ENCODE results near the gene CLDN7.
"Not testable (repeated sequence)": the region's sequence is repeated elsewhere in the genome, so short reads cannot be mapped to it uniquely, and the experiment has no call there.

CLDN7 gene

DNA sequence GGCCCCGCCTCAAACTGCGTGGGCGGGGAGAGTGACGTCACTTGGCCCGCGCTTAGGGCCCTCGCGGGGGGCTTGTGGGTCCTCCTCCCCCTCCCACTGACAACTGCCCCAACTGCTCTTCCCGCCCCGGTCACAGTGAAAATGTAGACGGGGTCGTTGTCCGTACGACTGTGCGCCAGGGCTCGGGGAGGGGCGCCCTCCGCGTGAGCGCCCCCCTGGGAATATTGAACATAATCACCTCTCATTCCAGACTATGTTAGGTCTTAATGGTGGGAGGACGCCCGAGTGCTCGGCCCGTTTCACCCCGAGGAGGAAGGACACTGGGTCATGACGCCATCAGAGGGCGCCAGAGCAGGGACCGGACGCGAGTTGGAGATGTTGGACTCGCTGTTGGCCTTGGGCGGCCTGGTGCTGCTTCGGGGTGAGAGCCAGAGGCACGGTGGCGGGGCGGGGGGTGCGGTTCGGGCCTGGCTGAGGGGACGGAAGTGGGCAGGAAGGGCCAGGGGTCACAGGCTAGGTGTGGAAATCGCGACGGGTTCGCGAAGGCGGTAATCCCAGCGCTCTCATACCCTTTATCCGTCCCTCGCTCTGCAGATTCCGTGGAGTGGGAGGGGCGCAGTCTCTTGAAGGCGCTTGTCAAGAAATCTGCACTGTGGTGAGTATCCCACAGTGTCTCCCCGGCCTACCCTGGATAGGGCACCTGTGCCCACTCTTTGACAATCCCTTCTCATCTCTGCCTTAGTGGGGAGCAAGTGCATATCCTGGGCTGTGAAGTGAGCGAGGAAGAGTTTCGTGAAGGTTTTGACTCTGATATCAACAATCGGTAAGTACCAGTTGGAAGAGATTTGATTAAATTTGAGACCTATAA, 9.9 kb downstream of the CLDN7 start, which contains the start of gene ELP5:
TSS of gene ELP5 (plus strand) at position 40 of the 868 bp plus-strand sequence. CDS start at position 376, 336 bp downstream.
- peak; percentile 96 for DNase-seq

DNA sequence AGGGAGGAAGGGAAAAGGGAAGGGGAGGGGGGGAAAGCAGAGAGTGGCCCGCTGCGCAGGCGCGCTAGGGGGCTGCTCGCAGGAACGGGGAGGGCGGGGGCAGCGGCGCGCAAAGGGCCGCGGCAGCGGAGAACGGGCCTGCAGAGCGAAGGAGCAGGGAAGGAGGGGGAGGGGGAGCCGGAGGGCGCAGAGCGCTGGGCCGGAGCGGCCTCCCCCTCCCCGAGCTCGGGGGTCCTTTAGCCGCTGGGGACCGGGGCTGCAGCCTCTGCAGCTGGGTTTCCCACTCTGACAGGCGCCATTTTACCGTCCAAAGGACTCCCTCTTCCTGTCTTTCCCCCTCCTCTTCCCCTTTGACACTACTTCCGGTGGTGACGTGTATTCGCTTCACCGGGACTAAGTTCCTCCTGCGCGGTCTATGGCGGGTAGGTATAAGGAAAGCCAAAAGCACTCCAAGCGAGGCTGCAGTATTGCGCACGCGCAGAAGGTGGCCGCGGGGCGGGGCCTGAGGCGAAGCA, 10.6 kb downstream of the CLDN7 start, which contains the start of gene CTDNEP1:
TSS of gene CTDNEP1 (minus strand) at position 74 of the 515 bp plus-strand sequence. CDS start 438 bp downstream, outside the sequence.
- peak; percentile 100 for DNase-seq

DNA sequence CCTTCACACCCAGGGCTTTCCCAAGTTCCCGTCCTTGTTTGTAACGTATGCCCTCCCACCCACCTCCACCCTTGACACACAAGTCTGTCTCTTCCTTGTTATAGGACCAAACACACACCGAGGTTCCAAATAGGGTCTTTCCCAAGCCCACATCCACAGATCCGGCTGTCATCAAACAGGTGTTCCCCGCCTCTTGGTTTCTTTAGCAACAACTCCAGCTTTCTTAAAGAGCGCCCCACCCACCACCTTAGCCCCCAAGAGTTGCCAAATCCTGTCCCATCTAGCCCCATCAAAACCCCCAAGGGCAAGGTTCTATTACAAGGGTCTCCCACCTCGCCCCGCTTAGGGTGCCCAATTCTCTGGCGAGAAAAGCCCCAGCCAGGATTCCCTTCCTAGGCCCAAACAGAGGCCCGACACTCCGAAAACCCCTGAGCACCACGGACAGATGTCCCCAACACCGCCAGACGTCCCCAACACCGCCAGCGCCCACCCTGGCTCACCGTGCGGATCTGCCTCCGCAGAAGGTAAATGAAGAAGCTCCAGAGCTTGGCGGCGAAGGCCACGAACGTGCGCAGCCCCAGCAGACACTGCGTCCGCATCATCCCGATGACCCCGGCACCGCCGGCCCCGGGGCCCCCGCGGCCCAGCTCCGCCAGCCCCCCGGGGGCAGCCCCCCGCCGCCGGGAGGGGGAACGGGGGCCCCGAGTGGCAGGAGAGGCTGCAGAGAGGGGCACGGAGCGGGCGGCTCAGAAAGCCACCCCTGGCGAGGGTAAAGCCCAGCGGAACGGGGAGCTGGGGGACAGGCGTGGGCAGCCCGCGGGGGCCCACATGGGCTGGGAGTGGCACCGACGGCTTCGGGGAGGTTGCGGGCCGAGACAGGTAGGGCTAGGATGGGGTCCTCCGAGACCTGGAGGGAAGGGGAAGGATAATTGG, 11.3 kb downstream of the CLDN7 start:
- no peak for DNase-seq

DNA sequence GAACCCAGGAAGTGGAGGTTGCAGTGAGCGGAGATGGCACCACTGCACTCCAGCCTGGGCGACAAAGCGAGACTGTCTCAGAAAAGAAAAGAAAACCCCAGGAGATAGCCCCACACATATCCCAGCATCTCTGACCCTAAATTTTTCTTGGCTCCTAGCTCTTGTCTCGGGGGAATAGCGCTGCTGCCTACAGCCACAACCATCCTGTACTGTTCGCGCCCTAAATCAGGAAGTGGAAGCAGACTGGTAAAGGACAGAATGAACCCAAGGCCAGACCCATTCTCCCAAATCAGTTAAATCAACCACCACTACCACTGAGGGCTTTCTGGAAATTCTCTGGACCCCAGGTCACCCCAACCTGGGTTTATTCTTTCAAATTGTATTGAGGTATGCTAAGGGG, 12.4 kb downstream of the CLDN7 start:
- DNase-seq: no peak

DNA sequence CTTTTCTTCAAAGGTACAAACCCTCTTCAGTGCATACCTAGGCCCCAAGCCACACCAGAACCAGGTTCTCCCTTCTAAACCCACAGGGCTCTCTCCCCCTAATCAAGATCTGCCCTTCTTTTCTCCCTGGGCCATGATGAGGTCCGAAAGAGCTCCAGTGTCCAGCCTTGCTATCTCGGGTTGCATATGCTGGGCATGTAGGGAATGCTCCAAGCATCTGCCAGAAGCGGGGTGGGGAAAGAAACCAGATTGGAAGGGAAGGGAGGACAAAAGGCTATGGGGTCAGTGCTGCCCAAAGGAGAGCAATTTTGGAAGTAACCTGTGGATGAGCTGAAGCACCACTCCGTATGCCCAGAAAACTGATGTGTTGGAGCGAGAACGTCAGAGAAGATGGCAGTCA, 13.1 kb downstream of the CLDN7 start:
- DNase-seq: no peak

DNA sequence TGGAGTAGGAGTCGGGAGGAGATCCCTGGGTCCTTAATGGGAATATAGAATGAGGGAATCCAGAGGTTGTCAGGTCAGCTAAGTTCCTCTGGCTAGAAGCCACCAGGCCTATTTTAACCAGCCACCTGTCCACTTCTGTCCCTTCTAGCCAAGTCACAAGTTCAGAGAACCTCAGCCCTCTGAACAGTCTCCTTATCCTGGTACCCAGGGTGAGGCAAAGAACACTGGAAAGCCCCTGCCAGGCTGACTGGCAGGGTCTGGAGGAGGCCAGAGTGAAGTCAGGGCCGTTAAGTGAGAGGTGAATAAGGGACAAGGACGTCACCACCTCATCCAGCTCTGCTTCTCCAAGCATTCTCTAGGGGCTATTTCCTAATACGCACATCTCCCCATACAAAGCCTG, 13.5 kb downstream of the CLDN7 start:
- DNase-seq: no peak

DNA sequence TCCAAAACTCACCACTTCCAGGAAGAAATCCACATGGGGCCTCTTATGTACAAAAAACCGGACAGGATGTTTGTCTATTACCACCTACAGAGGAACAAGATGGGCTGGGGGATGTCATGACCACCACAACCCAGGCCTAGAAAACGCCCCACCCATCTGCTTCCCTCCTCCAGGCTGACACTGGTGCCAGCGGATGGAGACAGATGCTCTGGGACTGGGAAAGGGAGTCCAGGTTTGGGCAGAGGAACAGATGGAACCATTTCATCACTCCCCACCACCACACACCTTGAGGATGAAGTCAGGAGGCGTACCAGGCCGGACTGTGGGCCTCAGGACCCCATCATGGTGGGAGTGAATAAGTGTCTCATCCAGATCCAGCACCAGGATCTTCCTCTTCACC, 15.5 kb downstream of the CLDN7 start:
- no peak for DNase-seq

DNA sequence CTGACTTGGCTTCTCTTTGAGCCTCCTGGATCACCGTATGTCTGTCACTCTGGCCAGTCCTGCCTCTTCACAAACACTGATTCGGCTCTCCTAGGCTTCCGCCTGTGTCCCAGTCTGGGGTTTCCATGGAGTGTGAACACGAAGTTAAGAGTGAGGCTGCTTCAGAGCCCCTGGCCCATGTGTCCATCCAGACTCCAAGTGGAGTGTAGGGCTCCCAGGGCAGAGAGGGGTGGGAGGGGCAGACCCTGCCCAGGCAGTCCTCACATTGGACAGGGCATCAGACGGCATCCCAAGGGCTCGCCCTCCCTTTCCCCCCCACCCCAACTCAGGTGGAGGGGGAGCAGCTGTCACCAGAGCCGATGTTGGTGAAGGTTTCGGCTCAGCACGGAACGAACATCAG, 18.4 kb downstream of the CLDN7 start:
- not testable (repeated sequence) for DNase-seq

DNA sequence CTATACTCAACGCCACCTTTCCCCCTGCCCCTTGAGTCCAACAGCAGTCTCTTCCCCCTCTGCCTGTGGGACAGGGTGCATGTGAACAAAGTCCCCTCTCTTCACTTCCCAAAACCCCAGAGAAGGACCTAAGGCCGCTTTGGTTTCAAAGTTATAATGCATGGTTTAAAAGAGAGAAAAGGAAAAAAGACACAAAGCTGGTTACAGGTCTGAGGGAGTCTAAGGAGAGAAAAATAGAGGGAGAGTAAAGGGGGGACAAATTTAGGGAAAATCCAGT, 18.9 kb downstream of the CLDN7 start:
- DNase-seq: no peak

DNA sequence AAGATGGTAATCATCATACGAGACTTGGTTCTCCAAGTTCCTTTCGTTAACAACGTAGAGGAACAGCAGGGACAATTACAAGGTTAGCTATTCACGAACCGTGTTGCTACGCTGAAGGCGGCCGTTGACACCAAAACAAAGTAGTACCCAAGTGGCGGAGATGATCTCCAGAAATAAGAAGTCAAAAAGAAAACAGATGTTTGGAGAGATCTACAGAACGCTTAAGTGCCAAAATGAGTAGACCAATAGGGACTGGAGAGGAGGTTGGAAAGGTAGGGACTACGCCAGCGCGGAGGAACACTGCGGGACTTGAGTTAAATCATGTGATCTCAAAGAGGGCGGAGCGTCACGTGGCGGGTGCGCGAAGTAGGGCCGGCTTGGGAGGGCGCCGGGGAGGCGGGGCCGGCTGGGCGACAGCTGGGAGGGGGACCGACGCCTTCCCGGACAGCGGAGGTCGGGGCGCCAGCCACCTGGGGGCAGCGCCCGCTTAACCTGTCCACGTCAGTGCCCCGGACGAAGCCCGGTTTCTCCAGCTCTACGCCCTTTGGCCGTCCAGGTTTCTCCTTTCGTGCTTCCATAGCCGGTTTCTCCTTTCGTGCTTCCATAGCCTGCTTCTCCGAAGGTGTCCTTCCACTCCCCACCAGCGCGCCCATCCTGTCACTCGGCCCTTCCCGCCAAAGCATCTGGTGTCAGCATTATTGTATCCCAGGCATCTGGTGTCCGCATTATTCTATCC, 19.4 kb downstream of the CLDN7 start:
- DNase-seq: peak; percentile 96

DNA sequence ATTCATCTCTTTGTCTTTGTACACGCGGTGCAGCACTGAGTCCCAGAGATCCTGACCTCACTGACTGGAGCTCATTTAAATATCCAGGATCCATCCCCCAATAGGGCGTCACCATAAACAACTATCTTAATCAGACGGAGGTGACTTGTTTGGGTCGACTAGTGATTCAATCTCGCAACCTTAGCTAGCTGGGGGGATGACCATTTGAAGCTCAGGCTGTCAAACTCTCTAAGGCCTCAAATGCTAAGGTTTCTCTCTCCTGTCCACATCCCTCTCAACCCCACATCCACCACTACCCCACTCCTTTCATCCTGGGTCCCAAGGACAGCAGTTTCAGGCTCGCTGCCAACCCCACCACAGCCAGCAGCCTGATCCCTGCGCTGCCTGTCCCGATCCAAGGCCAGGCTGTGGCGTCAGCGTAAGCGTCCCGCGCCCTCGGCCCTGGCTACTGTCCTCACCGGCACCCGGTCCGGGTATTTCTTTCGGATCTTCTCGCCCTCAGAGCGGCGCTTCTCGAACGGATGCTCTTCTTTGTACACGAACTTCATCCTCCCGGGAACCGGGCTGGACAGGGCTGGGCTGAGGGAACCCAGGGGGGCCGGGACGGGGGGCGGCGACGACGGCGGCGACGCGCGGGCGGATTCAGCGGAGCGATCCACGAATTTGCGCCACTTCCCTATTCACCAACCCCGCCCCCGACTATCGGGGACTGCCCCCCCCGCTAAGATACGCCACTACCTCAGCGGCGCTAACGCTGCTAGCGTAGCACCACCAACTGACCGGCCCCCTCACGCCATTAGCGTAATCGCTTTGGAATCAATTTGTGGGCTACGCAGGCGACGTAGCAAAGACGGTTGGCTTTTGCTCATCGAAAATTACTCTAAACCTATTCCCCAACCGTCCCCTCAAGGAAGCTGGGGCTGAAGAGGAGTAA, 20.2 kb downstream of the CLDN7 start, which contains the start of gene GABARAP:
TSS of gene GABARAP (minus strand) at position 667 of the 934 bp plus-strand sequence. CDS start at position 548, 119 bp downstream.
- DNase-seq: peak; percentile 88

DNA sequence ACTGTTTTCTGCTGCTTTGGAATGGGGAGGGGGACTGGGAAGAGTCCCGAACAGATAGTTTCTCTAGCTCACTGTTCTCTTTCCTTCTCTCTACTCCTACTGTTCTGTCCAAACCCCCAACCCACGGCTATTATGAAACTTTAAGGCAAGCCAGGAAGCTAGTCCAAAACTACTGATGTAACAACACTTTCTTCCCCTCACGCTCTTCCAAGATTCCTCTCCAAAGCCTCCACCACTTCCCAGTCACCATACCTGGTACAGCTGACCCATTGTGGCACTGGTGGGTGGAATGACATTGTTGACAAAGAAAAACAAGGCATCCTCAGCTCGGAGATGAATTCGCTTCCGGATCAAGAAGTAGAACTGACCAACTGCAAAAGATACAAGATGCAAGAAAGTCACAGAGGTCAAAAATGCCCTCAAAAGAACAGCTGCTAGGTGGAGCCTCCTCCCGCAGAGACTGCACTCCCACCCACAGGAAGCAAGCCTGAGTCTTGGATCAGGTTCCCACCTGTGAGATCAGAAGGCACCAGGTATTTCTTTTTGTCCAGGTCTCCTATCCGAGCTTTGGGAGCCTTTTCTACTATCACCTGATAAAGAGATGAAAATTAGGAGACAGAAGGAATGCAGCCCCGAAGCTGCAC, 21.1 kb downstream of the CLDN7 start:
- DNase-seq: no peak

DNA sequence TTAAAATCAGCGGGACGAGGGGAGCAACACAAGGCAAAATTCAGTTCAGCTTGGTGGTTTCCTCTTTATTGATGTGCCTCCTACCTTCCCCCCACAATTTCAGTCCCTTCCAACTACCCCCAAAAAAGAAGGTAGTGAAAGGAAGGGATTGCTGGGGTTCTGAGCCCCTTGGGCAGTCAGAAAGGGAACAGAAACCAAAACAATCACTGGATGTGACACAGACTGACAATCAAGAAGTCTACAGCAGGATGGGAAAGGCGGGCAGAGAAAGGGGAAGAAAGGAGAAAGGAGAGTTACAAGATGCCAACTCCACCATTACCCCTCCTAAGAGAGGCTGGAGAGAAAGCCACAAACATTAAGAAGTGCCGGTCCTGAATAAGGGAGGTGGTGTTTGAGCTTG, 21.9 kb downstream of the CLDN7 start:
- no peak for DNase-seq

DNA sequence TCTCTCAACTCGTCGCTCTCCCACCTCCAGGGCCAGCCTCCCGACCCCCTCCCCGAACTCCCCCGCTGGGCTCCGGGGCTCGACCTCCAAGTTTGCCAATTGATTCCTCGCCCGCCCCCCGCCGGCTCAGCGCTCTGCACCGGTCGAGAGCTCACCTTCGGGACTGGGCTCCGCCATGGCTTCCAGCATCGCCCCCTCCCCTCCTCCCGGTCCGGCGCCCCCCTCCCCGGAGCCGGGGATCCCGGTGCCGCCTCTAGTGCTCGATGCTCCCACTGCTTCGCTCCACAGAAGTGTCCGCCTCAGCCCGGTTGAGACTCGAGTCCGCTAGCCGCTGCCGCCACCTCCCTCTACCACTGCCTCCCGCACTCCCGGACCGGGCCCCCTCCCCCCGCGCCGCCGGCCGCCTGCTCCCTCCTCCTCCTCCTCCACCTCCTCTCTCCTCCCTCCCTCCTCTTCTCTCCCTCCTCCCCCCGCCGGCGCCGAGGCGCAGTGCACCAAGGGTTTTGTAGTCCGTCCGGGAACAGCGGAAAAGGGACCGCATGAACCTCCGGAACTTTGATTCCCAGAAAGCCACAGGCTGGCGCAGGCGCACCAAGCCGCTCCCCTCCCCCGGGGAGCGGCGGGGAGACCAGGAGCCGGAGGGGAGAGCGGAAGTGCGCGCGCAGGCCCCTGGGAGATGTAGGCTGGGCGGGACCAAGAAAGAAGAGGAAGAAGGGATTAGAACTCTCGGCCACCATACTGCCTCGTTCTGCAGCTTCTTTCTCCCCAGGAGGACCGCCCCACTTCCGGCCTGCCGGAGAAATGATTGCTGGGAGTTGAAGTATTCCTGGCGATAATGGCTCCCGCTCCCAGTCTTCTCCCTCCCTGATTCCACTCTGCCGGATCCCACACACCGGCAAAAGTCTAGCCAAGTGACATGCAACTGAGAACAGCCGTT, 22.9 kb downstream of the CLDN7 start, which contains the start of gene PHF23:
TSS of gene PHF23 (minus strand) at position 367 of the 937 bp plus-strand sequence. CDS start at position 189, 178 bp downstream.
- DNase-seq: peak; percentile 100

DNA sequence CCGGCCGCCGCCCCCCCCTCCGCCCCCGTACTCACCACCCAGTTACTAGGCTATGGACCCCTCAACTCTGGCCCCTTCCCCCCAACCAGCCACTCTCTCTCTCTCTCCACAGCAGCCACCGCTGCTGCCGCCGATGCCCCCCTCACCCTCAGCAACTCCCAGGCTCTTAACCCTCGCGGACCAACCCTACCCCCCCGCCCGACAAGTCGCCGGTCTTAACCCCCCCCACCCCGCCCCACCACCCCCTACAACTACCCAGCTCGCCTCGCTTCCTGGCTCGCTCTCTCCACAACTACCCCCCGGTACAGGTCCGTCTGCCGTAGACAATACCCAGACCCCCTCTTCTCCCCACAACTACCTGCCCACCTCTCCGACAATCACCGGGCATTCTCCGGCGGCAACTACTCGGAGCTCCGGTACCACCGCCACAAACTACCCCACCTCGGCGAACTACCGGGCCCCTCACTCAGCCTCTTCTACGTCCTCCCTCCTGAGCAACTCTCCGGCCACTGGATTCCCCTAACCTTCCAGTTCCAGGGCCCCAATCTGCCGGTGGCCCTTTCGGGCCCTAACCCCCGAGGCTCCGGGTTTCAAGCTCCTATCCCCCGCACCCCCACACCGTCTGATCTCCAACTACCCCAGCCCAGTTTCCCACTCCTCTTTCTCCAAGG, 23.7 kb downstream of the CLDN7 start:
- no peak for DNase-seq

DNA sequence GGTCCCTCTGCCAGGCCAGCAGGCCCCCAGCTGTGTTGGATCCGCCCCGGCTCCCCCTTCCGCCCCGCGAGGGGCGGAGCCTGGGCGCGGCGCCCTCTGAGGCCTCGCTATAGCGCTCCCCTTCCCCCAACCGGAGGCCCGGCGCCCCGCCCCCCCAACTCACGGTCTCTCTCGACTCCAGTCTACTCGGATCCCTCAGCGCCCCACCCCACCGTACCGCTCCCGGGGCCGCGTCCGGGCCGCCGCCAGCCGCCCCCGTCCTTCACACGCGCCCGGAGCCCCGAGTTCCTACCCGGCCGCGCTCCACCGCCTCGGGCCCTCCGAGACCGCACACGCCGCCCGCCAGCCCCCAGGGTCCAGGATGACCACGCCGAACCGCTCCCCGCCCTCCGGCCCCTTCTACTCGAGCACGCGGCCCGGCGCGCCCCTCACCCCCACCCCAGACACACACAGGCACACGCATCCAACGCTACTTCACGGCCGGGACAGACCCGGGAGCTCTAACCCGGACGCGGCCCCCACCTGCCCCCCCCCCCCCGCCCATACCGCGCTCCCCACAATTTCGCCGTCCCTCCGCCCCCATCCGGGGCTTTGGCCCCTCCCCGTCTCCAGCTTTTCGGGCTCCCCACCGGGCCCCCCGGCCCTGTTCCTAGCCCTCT, 24.4 kb downstream of the CLDN7 start:
- DNase-seq: peak; percentile 23

DNA sequence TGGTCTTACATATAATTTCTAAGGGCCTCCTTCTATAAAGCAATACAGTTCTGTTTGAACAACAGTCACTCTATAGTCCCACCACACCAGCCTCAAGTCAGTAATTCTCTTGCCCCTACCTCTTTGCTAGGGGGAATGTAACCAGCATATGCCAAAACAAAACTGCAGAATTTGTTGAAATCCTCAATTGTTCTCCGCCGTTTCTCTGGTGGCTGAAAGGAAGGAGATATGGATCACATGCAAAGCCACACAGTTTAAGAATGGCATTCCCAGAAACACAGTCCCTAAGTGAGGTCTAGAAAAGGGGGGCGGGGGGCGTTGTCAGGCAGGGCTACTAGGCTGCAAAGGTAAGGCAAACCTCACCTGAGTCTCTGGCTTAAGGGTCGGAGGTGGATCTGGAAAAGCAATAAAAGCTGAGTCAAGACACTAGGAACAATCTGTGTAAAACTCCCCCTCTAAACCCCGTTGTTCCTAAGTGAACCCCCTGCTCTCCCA, 25.0 kb downstream of the CLDN7 start:
- no peak for DNase-seq

DNA sequence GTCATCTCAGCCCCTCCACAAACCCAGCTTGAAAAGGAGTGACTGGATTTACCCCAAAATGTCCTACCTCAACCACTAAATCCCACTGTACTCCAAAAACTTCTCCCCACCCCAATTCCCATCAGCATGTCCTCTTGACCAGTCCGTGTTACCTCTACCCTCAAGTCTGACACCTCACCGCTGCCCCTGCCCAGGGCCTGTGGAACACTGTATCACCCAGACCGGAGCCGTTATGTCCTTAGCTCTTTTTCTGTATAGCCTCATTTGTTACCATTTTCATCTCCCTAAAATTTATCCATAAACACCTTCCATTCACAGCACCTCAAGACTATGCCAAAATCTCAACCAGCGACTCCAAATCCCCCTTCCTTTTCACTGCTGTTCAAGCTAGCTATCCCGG, 25.5 kb downstream of the CLDN7 start:
- no peak for DNase-seq
